ENCODE measurements around the gene C19orf38. TPM values are rescaled to one million over a fixed set of nuclear protein-coding genes. Genes with fewer than 3 reads are reported as not detected.

C19orf38 gene
- total and polyA plus RNA-seq, 2 experiments from 2014 or later = 0.33 to 0.64 TPM

GRCh38 chr19:10887616-10888367 is 39.6 kb downstream of the C19orf38 start:
- Histone ChIP-seq H3K4me1 (ENCODE audit: low read depth) (peaks cover 46% of the 10 kb centered on the region), H3K27me3 (no peaks in the 10 kb centered on the region), H3K36me3 (no peaks in the 10 kb centered on the region), H3K9me3 (ENCODE audit: low read depth) (no peaks in the 10 kb centered on the region), H3K4me3 (no peak overlapping the region), H3K27ac (peak overlapping the region; percentile 83)
- TF ChIP-seq CTCF (IDR thresholded peaks at IDR 0.05; ENCODE audit: low read depth, low read length) = no peak
- DNase-seq (ENCODE audit: low read depth in 1 of 2, low spot score in 1 of 2) = peak in 1 of 2 donors; percentile 45

DNA sequence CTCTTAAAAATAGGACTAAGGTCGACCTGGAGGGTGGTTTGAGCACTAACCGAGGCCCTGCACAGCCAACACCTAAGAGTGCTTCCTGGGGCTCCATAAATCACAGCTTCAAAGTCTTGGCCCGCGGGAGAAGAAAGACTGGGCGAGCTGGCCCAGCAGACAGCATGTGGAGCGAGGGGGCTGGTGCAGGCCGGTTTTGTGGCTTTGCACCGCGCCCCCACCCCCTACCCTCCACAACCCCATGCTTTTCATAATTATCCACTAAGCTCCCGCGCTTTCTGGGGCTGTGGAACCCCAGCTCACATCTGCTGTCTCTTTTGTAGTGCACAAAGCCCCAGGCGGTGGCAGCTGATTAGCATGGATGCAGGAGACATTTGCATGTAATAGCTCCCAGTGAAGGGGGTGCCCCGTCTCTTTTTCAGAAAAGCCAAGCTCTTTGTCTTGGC is 40.2 kb downstream of the C19orf38 start:
- Histone ChIP-seq H3K27me3 (no peaks in the 10 kb centered on the region), H3K36me3 (no peaks in the 10 kb centered on the region), H3K4me1 (ENCODE audit: low read depth) (peaks cover 40% of the 10 kb centered on the region), H3K4me3 (no peak overlapping the region), H3K9me3 (ENCODE audit: low read depth) (no peaks in the 10 kb centered on the region), H3K27ac (peak overlapping the region; percentile 83)
- peak in 1 of 2 donors; percentile 14 for DNase-seq (ENCODE audit: low read depth in 1 of 2, low spot score in 1 of 2)
- TF ChIP-seq CTCF (IDR thresholded peaks at IDR 0.05; ENCODE audit: low read depth, low read length) = no peak

DNA sequence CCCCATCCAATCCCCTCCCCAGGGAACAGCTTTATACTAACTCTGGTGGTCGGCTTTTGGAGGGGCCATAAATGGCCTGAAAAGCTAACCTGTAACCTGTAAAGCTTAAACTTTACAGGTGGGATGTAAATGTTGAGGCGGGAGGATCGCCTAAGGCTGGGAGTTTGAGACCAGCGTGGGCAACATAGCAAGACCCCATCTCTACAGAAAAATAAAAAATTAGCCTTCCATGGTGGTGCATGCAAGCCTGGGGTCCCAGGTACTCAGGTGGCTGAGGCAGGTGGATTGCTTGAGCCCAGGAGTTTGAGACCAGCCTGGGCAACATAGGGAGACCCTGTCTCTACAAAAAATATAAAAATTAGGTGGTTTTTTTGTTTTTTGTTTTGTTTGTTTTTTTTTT is 41.7 kb downstream of the C19orf38 start:
- H3K27me3 ChIP-seq = no peaks in the 10 kb centered on the region
- no peaks in the 10 kb centered on the region for H3K9me3 ChIP-seq (ENCODE audit: low read depth)
- no peak for TF ChIP-seq CTCF (IDR thresholded peaks at IDR 0.05; ENCODE audit: low read depth, low read length)
- H3K4me3 ChIP-seq = no peak overlapping the region
- no peak overlapping the region for H3K27ac ChIP-seq
- no peak for DNase-seq (ENCODE audit: low read depth in 1 of 2, low spot score in 1 of 2)
- peaks cover 35% of the 10 kb centered on the region for H3K4me1 ChIP-seq (ENCODE audit: low read depth)
- H3K36me3 ChIP-seq = no peaks in the 10 kb centered on the region

DNA sequence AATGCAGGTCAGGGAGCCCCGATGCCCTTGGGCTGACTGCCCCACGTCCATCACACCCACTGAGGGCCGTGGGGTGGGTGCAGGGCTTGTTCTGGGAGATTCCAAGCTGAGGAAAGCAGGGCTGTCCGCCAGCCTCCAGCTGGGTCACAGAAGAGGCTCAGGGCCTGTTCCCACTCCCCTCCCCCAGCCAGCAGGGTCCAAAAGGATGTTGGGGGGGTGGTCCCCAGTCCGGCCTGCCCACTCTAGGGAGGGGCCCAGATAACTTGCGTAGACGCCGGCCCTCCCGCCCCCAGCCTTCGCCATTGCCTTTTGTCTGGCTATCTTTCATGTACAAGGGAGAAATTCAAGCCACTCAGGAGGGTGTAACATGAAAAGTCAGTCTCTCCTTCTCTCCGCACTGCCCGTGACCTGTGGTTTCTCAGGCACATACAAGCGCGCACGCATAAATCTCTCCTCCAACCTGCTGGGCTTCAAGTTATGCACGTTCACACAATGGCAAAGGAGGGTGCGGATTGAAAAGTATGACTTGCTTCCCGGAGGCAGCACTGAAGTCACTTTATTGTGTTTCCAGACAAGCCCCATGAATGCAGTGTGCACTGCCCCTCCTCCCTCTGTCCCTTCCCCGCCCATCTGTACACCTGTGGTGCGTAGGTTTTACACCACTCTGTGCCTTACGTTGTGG is 43.3 kb downstream of the C19orf38 start:
- no peaks in the 10 kb centered on the region for H3K36me3 ChIP-seq
- peaks cover 32% of the 10 kb centered on the region for H3K4me1 ChIP-seq (ENCODE audit: low read depth)
- H3K9me3 ChIP-seq (ENCODE audit: low read depth) = no peaks in the 10 kb centered on the region
- peak overlapping the region; percentile 81 for H3K27ac ChIP-seq
- H3K4me3 ChIP-seq = no peak overlapping the region
- no peak for TF ChIP-seq CTCF (IDR thresholded peaks at IDR 0.05; ENCODE audit: low read depth, low read length)
- H3K27me3 ChIP-seq = no peaks in the 10 kb centered on the region
- peak in 1 of 2 donors; percentile 35 for DNase-seq (ENCODE audit: low read depth in 1 of 2, low spot score in 1 of 2)

GRCh38 chr19:10892256-10892655 is 44.0 kb downstream of the C19orf38 start:
- Histone ChIP-seq H3K9me3 (ENCODE audit: low read depth) (no peaks in the 10 kb centered on the region), H3K4me3 (no peak overlapping the region), H3K27ac (peak overlapping the region; percentile 81), H3K27me3 (no peaks in the 10 kb centered on the region), H3K4me1 (ENCODE audit: low read depth) (peaks cover 31% of the 10 kb centered on the region), H3K36me3 (no peaks in the 10 kb centered on the region)
- no peak for TF ChIP-seq CTCF (IDR thresholded peaks at IDR 0.05; ENCODE audit: low read depth, low read length)
- DNase-seq (ENCODE audit: low read depth in 1 of 2, low spot score in 1 of 2) = no peak

Measured in cardiac muscle cell (in vitro differentiated cells and primary cell).